SKM-1 treated with dmso at 0.1 percent for 144 hours (cell line): Measurements from ENCODE around the gene TOM1L2.
A peak's percentile ranks its signal among the peaks of the same experiment; 100 is the strongest.

Experiments
- DNase-seq: peaks from one replicate; lab custom pipeline; 2025; ENCODE audit not compliant: unreplicated experiment; lab: John Stamatoyannopoulos, UW

The TOM1L2 gene

DNA sequence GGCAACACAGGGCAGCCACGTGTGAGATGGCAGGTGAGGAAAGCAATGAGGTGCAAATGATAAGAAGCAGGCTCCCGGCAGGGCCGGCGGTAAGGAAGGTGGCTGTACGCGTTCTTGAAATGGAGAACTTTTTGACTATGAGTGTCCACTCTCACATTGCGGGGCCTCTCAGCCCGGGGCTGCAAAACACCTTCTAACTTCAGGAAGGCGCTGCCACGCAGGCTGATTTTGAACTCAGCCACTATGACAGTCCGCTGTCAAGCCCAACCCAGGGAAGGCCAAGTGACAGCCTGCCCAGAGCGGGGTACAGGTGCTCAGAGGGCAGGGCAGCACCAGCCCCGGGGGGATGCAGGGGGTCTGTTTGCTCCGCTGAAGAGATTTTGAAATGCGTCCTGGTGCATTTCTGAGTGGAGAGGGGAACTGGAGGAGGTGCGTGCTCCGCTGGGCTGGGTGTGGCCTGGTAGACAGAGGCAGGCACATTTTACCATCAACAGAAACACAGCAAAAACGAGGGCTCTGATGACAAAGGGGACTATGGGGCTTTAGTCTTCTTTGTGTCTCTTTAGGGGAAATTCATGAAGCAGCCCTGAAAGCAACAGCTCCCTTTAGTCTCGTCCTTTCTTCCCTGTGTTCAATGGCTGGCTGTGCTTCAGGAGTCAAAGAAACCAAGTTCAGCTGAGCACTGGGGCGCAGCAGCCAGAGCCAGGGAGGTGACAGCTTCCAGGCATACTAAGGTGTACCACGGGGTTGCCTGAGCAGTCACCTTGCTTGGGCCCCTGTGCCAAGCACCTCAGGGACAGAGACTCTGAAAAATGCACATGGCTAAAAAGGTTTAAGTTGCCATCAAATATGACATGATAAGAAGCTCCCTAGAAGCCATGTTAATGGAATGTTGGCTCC lies 120.8 kb downstream of the TOM1L2 start:
- DNase-seq, result no peak

- peak; percentile 38 for DNase-seq
Observed at GRCh38 chr17:17849845-17850373, 122.3 kb downstream of the TOM1L2 start.

DNA sequence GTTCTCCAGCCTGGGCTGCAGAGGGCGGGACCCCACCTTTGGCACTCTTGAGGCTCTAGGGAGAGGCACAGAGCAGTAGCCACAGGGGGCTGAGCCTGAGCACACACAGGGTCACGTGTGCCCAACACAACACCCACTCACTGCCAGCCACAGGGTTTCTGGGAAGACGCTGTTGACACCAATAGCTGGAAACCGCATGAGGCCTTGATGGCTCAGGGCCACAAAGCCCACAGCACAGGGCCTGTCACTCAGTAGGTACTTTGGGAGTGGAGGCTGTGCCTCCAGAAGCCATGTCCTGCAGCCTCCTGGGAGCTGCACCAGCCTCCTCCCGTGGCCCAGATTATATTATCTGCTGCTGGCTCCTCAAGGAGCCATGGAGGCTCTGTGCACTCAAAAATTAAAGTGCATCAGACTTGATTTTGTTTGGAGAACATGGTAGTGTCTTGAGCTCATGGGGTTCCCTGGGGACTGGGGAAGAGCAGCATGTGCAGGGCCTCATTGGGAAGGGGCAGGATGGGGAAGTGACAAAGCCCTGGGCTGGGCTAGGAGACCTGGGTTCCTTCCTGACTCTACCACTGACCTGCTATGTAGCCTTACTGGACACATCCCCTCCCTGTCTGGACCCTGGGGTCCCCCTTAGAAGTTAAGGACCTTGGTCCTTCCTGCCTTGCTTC lies 122.9 kb downstream of the TOM1L2 start:
- peak; percentile 63 for DNase-seq

DNA sequence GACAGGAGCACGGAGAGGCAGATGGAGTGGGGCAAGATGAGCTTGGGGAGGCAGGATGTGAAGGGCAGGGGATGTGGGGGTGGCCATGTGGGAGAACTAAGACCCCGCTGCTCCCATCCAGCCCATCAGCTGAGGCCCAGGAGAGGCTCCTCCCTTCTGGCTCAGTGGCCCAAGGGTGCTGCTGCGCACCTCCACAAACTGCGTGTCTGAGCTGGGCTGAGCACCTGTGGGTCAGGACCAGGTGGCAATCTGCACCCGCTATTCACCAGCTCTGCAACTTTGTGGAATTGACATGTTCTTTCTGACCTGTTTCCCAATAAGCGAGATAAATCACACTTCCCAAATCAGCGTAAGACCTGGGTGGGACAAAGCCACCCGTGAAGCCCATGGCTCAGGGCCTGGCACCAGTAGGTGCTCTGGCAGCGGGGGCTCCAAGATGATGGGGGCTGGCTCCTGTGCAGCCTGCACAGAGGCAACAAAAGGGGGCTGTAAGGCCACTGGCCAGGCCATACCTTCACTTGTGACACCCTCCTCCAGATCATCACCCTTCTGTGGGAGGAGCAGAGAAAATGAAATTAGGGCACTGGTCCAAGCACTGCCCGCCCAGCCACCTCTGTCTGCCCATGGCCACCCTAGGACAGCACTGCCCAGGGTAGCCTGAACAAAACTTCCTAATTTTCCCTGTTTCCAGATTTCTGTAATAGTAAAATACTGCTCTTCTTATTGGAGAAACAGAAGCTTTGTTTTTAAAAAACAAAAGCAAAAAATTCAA lies 123.7 kb downstream of the TOM1L2 start:
- no peak for DNase-seq

GRCh38 chr17:17847726-17848125 lies 124.5 kb downstream of the TOM1L2 start:
- no peak for DNase-seq

- no peak for DNase-seq
Observed at GRCh38 chr17:17847118-17847689, 125.0 kb downstream of the TOM1L2 start.

- no peak for DNase-seq
Observed at GRCh38 chr17:17846645-17847044, 125.6 kb downstream of the TOM1L2 start.

DNA sequence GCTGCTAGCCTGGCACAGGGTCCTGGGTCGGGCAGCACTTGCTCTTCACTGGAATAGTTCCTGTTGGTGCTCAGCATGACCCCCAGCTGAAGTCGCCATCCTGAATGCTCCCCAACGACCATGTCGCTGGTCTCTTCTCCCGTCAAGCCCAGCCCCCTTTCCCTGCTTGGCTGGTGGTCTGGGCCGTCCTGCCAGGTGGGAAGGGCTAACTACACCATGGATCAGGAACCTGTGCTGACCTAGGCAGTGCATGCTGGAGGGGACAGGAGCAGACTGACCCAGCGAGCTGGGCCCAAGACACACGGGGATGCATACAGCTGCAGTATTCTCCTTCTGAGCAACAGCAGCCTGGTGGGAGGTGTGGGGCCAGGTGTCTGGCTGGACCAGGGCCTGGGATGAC lies 126.2 kb downstream of the TOM1L2 start:
- DNase-seq, result no peak

- DNase-seq, result no peak
Observed at GRCh38 chr17:17845046-17845775, 127.0 kb downstream of the TOM1L2 start.

DNA sequence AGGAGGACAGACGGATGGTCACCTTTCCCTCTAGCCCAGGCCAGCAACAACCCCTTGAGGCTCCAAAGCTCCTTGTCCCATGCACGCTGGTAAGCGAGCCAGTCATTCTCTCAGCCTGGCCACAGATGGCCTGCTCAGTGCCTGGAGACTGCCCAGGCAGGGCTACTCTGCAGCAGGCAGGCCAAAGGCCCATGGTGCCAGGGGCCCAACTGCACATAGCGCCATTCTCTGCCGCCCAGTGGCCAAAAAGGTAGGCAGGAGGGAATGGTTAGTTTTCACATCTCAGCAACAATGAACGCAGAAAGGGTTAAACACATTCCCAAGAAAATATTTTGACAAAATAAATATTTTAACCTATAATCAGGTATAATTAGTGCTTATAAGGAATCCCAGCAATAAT lies 127.7 kb downstream of the TOM1L2 start:
- no peak for DNase-seq

DNA sequence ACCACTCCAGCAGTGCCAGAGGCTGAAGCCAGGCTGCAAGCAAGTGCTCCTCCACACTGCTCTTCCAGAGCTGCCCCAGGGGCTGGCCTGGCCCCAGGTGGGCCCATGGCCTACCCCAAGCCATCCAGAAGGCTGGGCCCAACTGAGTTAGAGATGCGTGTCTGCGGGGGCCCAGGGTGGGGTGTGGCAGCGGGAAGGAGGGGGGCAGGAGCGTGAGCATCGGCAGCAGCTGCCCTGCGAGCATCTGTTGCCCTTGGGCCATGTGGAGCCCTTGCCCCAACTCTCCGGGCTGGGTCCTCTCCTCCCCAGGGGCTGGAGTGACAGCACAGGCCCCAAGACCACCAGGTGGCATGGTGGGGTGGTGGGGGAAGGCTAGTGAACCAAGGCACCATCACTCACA lies 128.1 kb downstream of the TOM1L2 start:
- DNase-seq, result no peak

DNA sequence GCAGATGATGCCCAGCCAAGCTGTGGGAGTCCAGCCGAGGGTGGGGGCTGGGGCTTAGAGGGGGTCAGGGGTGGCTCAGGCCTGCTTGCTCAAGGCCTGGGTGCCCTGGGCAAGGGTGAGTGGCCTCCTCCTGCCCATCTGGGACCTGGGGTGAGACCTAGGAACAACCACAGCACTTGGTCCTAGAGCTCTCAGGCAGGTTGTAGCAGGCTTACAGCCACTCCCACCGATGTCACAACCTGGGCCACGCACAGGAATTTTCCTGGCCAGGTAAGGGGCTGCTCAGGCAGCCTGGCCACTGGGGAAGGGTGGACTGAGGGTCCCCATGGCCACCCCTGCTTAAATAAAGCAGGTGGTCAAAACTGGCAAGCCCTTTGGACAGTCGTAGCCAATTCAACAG lies 129.1 kb downstream of the TOM1L2 start:
- DNase-seq, result no peak

GRCh38 chr17:17842111-17842876 lies 129.9 kb downstream of the TOM1L2 start:
- no peak for DNase-seq

GRCh38 chr17:17841601-17842025 lies 130.6 kb downstream of the TOM1L2 start:
- no peak for DNase-seq

- no peak for DNase-seq
Observed at GRCh38 chr17:17840751-17841591, 131.2 kb downstream of the TOM1L2 start.

DNA sequence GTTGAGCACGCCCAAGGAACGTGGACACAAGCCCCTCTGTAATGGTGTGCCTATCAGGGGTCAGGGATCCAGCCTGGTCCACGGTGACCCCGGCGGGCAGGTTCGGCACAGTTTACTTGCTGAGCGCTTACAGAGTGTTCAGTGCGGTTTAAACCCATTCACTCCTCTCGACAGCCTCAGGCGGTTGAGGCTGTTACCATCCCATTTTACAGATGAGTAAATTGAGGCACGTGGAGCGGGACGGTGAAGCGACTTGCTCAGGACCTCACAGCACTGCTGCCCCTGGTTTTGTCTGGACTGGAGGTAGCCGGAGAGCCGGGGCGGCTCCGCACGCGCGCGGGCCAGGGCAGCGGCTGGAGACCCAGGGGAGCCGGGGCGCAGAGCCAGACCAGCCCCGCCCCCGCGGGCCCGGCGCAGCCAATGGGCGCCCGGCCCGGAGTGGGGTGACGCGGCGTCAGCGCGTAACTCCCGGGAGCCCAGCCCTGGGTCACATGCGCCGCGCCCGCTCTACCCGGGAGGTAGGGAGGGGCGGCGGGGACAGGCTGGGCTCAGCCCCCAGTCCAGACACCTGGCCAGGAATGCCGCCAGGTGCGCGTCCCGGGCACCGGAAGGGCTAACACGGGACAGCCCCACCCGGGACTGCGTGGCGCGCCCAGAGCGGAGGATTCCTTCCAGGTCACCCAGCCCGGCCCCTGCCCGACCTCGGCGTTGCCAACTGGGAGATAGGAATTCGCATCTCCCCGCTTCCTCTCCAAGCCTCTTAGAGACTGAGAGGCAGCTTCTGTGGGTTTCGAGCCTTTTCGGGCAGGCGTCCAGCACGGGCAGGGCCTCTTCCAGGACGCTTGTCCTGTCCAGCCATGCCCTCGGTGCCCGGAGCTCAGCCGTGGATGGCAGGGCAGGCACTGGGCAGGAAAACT lies 132.2 kb downstream of the TOM1L2 start:
- DNase-seq, result peak; percentile 52
